Bronchial epithelial cell (primary cell): ENCODE results near the gene FATE1. TPM values are rescaled to one million over a fixed set of nuclear protein-coding genes. Genes with fewer than 3 reads are reported as not detected.

Experiments used
- DNase-seq: peaks from one replicate; pipeline ENCODE4 v3.0.0-alpha.2; 2010; ENCODE audit warnings: low read depth
- FAIRE-seq: peaks from 2 replicates; lab custom pipeline; 2011; peaks lifted over from hg19 to GRCh38; lab: Jason Lieb, UNC
- H3K27me3 ChIP-seq: 2 replicates; pipeline ENCODE4 v1.5.1; 2011; ENCODE audit warnings: low read length; ENCODE audit not compliant: control insufficient read depth, insufficient read depth
- H3K36me3 ChIP-seq: 2 replicates; pipeline ENCODE4 v1.5.1; 2011; ENCODE audit warnings: low read length; ENCODE audit not compliant: control insufficient read depth, insufficient read depth
- H3K4me3 ChIP-seq: 2 replicates; pipeline ENCODE4 v1.5.1; 2011; ENCODE audit warnings: mild to moderate bottlenecking, low read depth, low read length, control low read depth
- total RNA-seq: library from RNA; depleted of rRNA; stranded (reverse); fragments of >200 nt; gene quantifications from 2 replicates; pipeline ENCODE4 v1.2.1, GENCODE V29; 2014
- TF ChIP-seq, protein P1 (sequence below): IDR thresholded peaks from 2 replicates; pipeline ENCODE4 v1.5.1; 2011; ENCODE audit warnings: mild to moderate bottlenecking, moderate library complexity, low read length, control low read depth, inconsistent platforms; ENCODE audit not compliant: insufficient read depth, severe bottlenecking

FATE1 gene
- total RNA-seq, 1 donor from 2014 or later: not detected

DNA sequence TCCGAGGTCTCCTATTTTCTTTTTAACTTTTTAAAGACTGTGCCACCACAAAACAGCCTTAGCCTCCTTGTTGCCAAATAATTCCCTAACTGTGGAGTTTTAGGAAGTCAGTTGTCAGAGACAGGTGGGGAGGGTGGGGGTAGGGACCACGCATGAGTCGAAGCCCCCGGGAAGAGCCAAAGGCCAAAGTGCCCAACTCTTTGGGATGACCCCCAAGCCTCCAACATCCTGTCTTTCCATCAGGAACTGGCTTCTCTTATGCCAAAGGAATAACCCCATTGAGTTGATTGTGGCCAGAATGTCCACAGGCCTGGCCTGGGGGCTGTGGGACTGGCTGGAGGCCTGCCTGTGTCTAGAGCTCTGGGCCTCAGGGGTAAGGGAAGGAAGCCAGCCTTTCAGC is 14.8 kb upstream of the FATE1 start:
- FAIRE-seq (no peak), DNase-seq (no peak)
- Histone ChIP-seq H3K36me3 (no peaks in the 10 kb centered on the region), H3K27me3 (no peaks in the 10 kb centered on the region), H3K4me3 (no peak overlapping the region)
- TF ChIP-seq, protein P1, sequence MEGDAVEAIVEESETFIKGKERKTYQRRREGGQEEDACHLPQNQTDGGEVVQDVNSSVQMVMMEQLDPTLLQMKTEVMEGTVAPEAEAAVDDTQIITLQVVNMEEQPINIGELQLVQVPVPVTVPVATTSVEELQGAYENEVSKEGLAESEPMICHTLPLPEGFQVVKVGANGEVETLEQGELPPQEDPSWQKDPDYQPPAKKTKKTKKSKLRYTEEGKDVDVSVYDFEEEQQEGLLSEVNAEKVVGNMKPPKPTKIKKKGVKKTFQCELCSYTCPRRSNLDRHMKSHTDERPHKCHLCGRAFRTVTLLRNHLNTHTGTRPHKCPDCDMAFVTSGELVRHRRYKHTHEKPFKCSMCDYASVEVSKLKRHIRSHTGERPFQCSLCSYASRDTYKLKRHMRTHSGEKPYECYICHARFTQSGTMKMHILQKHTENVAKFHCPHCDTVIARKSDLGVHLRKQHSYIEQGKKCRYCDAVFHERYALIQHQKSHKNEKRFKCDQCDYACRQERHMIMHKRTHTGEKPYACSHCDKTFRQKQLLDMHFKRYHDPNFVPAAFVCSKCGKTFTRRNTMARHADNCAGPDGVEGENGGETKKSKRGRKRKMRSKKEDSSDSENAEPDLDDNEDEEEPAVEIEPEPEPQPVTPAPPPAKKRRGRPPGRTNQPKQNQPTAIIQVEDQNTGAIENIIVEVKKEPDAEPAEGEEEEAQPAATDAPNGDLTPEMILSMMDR: no peak

- no peaks in the 10 kb centered on the region for H3K36me3 ChIP-seq
- DNase-seq (no peak), FAIRE-seq (no peak)
- TF ChIP-seq, protein P1: no peak
- H3K27me3 ChIP-seq: no peaks in the 10 kb centered on the region
- H3K4me3 ChIP-seq: no peak overlapping the region
Observed at GRCh38 chrX:151701531-151701930, 14.3 kb upstream of the FATE1 start.

- no peak for DNase-seq
- Histone ChIP-seq H3K36me3 (no peaks in the 10 kb centered on the region), H3K4me3 (no peak overlapping the region), H3K27me3 (no peaks in the 10 kb centered on the region)
- TF ChIP-seq, protein P1: no peak
- no peak for FAIRE-seq
Observed at GRCh38 chrX:151702026-151702714, 13.7 kb upstream of the FATE1 start.

DNA sequence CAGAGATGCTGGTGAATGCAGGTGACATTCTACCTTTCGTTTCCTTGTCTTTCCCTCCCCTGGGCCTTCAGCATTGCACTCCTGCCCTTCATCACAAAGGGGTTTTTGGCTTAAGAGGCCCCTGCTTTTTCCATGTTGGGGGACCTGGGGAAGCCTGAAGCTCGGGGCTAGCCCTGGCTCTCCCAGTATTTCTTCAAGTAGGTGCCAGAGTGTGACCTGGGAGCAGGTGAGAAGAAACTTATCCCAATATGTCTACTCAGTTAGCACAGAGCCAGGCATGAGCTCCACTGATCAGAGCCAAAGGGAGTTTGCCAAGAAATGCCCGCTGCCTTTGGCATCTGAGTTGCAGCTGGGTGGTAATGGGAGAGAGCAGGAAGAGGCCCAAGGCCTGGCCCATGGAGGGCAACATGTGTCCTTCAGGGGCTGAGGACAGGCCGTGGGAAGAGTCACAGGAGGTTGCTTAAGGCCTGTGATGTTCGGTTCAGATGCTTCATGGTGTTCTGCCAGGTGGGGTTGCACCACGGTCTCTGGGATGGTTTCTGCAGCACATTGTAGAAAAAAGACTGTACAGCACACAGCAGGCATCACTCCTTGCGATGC is 13.0 kb upstream of the FATE1 start:
- TF ChIP-seq, protein P1: no peak
- FAIRE-seq (no peak), DNase-seq (no peak)
- Histone ChIP-seq H3K27me3 (no peaks in the 10 kb centered on the region), H3K4me3 (no peak overlapping the region), H3K36me3 (no peaks in the 10 kb centered on the region)

GRCh38 chrX:151703487-151703886 is 12.3 kb upstream of the FATE1 start:
- FAIRE-seq (no peak), DNase-seq (no peak)
- no peaks in the 10 kb centered on the region for H3K27me3 ChIP-seq
- H3K36me3 ChIP-seq: no peaks in the 10 kb centered on the region
- TF ChIP-seq, protein P1: no peak
- no peak overlapping the region for H3K4me3 ChIP-seq
